HG02852 (cell line): ENCODE measurements around the gene STAB1.

Source experiments
- ATAC-seq: cut with Tn5 transposase; IDR thresholded peaks from one replicate; pipeline ENCODE4 v1.9.1; 2021; ENCODE audit warnings: mild to moderate bottlenecking, moderate library complexity; ENCODE audit not compliant: unreplicated experiment

The STAB1 gene, protein sequence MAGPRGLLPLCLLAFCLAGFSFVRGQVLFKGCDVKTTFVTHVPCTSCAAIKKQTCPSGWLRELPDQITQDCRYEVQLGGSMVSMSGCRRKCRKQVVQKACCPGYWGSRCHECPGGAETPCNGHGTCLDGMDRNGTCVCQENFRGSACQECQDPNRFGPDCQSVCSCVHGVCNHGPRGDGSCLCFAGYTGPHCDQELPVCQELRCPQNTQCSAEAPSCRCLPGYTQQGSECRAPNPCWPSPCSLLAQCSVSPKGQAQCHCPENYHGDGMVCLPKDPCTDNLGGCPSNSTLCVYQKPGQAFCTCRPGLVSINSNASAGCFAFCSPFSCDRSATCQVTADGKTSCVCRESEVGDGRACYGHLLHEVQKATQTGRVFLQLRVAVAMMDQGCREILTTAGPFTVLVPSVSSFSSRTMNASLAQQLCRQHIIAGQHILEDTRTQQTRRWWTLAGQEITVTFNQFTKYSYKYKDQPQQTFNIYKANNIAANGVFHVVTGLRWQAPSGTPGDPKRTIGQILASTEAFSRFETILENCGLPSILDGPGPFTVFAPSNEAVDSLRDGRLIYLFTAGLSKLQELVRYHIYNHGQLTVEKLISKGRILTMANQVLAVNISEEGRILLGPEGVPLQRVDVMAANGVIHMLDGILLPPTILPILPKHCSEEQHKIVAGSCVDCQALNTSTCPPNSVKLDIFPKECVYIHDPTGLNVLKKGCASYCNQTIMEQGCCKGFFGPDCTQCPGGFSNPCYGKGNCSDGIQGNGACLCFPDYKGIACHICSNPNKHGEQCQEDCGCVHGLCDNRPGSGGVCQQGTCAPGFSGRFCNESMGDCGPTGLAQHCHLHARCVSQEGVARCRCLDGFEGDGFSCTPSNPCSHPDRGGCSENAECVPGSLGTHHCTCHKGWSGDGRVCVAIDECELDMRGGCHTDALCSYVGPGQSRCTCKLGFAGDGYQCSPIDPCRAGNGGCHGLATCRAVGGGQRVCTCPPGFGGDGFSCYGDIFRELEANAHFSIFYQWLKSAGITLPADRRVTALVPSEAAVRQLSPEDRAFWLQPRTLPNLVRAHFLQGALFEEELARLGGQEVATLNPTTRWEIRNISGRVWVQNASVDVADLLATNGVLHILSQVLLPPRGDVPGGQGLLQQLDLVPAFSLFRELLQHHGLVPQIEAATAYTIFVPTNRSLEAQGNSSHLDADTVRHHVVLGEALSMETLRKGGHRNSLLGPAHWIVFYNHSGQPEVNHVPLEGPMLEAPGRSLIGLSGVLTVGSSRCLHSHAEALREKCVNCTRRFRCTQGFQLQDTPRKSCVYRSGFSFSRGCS (N-terminal part only)

DNA sequence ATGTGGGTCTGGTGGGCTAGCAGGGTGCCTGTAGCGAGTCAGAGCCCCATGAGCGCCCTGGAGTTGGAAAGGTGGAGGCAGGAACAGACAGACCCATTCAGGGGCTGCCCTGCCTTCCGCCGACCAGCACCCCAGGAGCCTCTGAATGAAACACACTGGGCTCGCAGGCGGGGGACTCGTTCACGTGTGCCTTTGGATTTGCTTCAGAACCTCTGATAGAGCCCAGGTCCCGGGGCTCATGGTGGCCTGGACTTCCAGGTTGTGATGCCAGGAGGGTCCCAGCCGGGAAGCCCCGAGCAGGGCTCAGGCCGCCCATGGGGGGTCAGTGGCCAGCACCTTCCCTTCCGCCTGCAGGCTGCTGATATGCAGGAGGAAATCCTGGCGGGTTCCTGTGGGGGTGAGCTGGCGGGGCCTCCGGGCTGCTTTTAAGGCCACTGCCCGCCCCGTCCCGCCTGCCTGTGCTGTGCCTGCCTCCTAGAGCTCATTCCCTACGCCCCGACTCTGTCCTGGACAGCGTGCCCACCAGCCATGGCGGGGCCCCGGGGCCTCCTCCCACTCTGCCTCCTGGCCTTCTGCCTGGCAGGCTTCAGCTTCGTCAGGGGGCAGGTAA, at the start of gene STAB1:
Gene STAB1 (plus strand): TSS at position 453 of the 610 bp plus-strand sequence. CDS start 76 bp downstream, at position 529.
- no peak for ATAC-seq

DNA sequence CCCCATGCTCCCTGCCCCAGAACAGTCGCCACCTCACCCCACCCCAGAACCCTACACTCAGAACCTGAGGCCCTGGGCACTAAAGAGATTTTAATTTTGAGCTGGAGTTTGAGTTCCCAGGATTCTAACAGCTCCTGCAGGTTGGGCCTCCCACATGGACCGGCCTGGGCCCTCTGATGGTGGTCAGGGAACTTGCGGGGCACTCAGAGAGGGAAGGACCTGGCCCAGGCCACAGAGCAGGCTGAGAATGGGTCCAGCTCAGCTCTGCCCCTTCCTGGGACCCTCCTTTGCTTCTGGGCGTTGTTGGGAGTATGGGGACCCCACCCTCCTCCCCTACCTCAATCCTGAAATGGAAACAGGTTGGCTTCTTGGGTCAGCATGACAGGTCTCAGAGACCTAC, 49.1 kb upstream of the STAB1 start:
- ATAC-seq = no peak

DNA sequence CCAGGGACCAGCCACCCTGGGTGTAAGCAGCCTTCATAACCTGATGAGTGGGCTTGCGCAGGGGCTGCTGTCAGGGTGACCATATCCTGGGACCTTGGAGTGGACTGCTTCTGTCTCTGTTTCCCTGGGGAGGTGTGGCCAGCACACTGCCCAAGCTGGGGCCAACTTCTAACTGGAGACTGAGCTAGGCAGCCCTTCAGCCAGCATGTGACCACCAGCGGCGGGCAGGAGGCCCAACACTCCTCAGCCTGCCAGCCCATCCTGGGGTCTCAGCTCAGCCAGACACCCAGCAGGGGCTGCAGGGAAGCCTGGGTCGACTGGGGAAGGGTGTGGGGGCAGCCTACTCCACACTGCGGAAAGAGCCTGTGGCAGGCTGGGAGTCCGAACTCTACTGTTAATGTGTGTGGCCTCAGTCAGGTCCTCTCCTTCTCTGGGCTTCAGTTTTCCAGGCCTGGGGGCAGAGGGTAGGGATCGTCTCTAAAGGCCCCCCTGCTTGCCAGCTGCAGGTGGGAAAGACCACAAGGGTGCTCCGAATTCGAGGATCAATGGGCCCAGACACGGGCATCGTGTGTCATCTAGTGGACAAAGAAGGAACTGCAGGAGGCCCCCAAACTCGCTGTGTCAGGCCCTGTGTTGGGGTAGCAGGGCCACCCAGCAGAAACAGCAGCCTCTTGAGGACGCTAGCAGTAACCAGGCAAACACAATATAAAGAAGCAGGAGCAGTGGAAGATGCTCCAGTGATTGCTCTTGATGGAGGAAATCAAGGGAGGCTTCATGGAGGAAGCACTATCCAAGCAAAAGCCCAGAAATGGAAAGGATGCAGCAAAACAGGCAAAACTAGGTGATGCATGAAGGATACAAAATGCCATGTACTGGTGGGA, 48.3 kb upstream of the STAB1 start:
- peak; percentile 61 for ATAC-seq

DNA sequence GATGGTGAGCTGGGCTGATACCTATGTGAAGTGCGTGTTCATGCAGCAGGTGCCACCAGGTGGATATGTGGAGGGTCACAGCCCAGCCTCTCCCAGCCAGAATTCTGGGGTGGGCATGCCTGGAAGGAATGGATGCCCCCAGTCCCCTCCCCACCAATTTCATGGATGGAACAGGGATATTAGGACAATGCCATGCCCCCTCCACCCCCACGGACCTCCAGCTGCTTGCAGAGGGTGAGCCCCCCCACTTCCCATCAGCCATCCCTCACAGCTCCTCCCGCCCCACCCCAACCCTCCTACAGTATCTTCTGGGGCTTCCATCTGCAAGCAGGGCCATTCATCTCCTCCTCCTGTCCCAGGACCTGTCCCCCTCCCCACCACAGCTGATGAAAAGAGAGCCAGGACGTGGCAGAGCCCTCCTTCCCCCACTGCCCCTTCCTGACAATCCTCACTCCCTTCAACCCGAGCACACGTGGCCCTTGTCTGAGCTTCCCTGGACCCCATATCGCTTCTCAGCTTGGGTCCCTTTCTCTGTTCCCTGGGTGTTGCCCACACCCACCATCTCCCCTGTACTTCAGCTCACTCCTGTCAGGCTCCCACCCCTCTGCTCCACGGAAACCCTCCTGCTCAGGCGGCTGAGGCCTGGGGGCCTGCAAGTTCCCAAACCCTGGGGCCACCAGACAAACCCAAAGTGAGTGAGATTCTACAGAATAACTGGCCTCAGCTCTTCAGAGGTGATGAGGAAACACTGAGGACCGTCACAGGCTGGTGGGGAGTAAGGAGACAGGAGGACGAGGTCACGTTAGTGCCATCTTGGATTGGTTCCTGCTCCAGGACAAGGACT, 47.4 kb upstream of the STAB1 start:
- ATAC-seq = no peak

DNA sequence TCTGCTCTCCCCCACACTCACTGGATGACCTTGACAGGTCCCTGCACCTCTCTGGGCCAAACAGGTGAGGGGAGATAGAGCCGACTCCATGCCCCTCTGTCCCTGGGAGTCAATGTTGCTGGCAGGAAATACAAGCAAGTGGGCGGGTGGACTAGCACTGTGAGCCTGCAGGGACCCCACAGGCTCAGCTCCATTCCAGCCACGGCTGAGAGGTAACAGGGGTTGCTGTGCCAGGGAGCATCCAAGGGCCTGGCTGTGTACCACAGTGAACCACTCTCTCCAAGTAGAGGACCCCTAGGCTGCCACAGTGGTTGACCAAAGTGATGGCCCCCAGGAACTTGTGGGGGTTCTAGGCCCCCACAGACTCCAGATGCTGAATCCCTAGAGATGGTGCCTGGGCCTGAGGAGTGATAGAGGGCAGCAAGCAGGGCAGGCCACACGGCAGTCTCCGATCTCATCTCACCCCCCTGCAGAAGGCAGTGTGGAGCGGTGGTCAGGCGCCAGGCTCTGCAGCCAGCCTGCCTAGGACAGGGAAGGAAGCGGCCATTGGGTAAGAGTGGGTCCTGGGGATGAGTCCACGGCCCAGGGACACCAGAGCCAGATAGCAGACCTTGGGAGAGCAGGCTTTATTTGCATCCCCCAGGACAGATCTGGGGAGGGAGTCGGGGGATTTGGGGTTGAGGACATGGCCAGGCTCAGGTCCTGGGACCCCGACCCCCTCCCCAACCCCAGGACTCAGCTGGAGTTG, 44.5 kb upstream of the STAB1 start:
- ATAC-seq = no peak

DNA sequence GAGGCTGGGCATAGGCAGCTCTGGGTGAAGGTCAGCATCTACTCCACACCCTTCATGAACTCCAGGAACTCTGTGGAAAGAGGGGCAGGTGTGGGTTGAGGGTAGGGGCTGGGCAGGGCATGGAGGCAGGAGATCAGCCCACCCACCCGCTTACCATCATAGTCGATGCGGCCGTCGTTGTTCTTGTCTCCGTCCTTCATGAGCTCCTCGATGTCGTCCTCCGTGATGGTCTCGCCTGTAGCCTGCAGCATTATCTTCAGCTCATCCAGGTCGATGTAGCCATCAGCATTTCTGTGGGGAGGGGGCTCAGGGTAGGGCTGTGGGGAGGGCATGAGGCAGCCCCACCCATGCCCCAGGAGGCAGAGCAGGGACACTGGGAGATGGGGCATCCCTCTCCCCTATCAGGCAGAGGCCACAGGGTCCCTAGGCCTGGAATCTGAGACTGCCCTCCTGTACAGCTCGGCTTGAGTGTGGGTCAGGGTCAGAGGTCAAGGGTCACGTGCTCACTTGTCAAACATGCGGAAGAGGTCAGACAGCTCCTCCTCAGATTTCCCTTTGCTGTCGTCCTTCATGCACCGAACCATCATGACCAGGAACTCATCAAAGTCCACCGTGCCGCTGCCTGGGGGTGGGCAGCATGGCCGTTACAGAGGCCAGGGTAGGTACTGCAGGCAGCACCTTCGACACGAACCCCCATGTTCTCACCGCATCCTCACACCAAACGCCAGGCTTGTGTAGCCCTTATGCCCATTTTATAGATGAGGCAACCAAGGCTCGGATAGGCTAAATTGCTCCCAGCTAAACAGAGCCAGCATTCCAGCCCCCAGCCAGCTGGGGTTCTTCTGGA, 43.7 kb upstream of the STAB1 start:
- no peak for ATAC-seq

DNA sequence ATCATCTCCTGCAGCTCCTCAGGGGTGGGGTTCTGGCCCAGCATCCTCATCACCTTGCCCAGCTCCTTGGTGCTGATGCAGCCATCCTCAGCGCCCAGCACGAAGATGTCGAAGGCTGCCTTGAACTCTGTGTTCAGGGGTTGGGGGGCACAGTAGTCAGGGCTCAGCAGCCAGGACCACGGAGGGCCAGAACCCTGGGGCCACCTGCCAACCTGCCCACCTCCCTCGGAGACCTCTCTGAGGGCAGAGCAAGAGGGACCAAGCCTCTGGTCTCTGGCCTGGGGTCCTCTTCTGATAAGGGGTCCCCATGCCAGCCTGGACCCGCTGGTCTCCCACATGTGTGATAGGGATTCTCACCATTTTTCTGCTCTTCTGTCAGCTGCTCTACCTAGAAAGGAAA, 43.0 kb upstream of the STAB1 start:
- ATAC-seq = no peak

DNA sequence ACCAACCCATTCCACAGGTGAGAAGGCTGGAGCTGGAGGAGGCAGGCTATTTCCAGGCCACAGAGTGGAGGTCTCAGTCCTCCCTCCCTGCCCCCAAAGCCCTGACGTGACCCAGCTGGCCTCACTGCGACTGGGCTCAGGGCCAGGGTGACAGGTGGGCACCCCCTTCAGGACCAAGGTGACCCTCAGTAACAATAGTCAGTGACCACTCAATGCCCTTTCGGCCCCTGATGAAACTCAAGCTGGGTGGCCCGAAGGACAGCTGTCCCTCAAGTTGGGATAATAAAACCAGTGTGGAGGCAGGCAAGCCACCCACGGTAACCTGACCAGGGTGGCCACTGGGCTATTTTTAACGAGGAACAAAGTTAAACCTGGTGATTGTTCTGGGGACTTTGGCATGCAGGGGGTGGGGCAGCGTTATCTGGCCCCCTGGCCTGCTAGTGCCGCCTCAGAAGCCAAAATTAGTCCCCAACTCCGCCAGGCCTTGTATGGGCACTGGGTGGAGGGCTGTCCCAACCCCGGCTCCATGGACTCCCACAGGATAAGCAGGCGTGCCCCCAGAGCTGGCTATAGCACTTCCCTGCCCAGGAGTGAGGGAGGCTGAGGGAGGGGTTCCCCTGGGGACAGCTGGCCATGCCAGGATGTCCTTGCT, 42.4 kb upstream of the STAB1 start:
- ATAC-seq = no peak

DNA sequence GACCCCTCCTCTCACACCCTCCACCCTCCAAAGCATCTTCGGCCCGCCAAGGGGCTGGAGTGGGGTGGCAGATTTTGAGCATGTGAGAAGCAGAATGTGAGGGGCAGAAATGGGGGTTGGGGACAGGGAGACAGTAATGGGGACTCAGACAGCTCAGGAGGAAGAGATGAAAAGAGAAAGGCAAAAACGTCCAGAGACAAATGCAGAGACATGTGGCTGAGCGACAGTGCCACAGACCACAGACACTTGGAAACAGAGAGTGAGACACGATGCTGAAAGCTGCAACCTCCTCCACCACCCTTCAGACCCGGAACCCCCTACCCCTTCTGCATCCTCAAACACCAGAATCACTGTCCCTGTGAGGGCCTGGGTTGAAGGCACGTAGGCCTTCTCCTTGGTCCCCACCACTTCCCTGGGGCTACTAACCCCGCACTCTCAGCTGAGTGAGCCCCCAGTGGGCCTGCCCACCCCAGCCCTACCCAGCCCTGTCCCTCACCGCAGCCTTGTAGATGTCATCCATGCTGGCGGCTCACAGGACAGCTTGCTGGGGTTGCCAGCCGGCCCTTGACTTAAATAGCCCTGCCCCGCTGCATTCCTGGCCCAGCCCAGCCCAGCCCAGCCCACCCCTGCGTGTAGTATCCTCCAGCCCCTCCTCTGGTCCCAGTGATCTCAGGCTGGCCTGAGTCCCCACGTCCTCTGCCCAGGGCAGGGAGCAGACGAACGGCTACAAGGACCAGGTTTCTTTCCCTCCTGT, 41.5 kb upstream of the STAB1 start, which contains the start of gene TNNC1:
Gene TNNC1 (minus strand): TSS at position 546 of the 754 bp plus-strand sequence. CDS start 26 bp downstream, at position 520.
- ATAC-seq = no peak

DNA sequence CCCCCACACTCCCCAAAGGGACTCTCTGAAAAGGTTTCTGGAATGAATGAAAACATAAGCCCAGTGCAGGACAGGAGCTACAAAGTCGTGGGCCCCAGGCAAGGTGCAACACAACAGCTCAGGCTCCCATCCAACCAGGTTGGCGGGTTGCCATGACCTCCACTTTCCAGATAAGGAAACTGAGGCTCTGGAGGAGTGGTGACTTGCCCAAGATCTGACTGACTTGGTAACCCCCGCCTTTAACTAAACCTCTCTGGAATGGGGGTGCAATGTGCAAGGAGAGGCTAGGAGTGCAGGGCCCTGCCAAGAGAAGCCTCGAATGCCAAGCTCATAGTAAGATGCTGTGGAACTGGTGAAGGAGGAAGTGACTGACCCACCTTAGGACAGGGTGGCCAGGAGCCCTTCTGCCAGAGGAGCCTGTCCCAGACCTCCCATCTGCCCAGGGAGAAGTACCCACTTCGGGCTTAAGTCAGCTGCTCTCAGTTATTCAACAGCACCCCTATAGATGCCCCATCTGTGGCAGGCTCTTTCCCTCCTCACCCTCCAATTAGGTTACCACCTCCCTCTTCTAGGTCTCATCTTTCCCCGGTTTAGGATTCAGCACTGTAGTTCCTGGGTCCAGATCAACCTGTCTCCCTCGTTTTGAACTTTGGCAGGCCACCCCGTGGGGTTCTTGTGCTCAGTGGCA, 40.7 kb upstream of the STAB1 start:
- no peak for ATAC-seq

DNA sequence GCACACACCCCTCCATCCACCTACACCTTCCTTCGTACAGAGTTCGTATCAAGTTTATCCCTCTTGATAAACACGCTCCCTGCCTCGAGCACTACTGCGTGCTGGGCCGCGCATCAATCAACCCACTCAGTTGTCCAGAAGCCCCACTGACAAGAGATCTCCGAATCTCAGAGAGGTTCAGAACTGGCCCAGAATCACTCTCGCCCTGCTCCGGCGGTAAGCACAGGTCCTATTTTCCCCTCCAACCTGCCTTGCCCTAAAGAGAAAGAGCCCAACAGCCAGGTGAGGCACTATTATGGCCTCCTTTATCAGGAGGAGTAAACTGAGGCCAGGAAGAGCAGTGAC, 40.2 kb upstream of the STAB1 start:
- ATAC-seq = no peak

DNA sequence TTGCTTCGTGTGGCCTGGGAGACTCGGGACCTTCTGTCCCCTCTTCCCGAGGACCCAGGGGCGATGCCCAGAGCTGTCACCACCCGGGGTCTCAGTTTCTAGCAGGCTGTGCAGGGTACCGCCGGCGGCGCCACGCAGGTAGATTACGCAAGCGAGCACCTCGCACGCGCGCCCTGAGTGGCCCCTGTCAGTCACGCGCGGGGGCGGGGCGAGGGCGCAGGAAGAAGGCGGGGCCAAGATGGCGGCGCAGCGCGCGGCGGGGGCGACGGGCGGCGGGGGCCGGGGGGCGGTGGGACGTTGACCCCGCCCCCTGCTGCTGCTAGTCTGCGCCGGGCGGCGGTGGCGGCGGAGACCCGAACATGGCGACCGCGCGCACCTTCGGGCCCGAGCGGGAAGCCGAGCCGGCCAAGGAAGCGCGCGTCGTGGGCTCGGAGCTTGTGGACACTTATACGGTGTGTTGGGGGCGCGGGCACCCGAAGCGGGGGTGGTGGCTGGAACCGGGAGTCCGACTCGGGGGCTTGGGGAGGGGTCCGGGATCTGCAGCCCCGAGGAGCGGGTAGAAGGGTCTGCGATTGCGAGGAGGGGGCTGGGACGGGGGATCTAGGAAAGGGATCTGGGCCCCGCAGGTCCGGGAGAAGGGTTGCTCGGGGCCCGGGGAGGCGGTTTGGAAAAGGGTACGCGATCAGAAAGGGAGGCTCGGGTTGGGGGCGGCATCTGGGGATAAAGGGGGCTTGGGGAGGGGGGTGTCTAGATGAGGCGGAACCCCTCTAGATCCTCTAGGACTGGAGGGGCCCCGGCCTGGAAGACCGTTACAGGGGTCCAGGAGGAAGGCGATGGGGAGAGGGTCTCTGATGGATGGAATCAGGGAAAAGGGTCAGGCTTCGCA, 39.6 kb upstream of the STAB1 start, which contains the start of gene NISCH:
Gene NISCH (plus strand): TSS at position 322 of the 886 bp plus-strand sequence. CDS start 38 bp downstream, at position 360.
- peak; percentile 77 for ATAC-seq

DNA sequence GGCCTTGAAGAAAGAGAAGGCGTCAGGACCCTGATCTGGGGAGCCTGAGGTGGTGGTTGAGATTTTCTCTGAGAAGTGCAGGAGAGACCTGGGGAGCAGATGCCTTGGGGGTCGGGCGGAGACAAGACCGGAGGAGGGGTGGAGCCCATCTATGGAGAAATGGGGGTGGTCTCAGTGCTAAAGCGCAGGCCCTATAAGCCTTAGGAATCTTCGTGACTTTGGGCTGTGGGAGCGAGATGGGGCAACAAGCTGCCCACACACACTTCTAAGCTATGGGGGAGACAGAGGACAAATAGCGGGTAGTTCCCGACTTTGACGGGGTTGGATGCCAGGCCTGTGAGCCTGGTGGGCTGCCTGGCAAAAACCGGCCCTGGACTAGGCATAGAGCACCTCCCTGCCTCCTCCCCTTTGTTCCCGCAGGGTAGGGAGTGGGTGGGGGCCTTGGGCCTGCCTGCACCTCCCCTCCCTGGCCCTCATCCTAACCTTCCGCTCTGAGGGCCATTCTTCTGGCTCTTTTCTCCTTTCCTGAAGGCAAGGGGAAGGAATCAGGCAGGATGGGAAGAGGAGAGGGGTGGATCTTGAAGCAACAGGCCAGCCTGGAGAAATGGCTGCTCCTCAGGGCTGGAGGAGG, 38.9 kb upstream of the STAB1 start:
- ATAC-seq = no peak

DNA sequence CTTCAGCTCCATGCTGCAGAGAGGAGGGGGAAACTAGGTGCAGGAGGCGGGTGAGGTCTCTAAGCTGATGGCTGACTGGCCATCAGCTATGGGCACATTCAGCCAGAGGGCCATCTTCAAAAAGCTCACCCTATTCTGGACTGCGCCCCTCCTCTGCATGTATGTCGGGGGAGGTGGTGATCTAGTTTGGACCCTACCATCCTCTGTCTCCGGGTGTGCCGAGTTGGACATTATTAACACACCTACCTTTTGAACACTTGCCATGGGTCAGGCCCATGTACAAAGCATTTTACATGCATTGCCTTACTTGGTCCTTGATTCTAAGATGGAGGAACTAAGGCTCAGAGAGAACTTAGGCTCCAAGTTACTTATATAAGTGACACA, 38.3 kb upstream of the STAB1 start:
- no peak for ATAC-seq
